Measurements from ENCODE around the gene PKN2. TPM values are rescaled to one million over a fixed set of nuclear protein-coding genes. Genes with fewer than 3 reads are reported as not detected.

Gene PKN2
- total RNA-seq, 2 donors from 2014 or later, result 64.6 to 71.1 TPM

DNA sequence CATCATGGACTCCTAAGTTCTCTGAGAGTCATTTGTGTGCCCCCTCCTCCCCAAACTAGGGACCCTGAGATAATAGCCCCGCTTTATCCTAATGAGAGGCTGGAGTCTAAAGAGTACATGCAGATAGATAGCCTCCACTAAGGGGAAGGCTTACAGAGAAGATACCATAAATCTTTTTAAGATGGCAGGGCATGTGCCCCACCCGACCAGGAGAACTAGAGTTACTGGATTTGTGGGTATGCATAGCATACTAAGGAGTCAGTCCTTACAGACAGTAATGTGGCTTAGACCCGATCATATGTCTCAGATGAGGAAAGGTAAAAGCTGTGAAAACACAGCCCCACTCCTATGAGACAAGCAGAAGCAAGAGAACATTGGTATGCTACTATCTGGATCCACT is 25.7 kb upstream of the PKN2 start:
- peaks cover 4% of the 10 kb centered on the region for H3K4me1 ChIP-seq (ENCODE audit: control insufficient read depth, insufficient read depth, low read length)
- H3K27me3 ChIP-seq (ENCODE audit: control insufficient read depth, insufficient read depth, low read length, poor library complexity, severe bottlenecking), result peaks cover 10% of the 10 kb centered on the region
- Mint-ChIP-seq H3K9me3 (no peaks in the 10 kb centered on the region), H3K4me1 (peaks cover 51% of the 10 kb centered on the region), H3K27me3 (ENCODE audit: insufficient read depth) (peaks cover 18% of the 10 kb centered on the region), H3K36me3 (ENCODE audit: low read depth) (no peaks in the 10 kb centered on the region), H3K27ac (no peak overlapping the region), H3K4me3 (no peak overlapping the region)
- TF ChIP-seq, protein P1, sequence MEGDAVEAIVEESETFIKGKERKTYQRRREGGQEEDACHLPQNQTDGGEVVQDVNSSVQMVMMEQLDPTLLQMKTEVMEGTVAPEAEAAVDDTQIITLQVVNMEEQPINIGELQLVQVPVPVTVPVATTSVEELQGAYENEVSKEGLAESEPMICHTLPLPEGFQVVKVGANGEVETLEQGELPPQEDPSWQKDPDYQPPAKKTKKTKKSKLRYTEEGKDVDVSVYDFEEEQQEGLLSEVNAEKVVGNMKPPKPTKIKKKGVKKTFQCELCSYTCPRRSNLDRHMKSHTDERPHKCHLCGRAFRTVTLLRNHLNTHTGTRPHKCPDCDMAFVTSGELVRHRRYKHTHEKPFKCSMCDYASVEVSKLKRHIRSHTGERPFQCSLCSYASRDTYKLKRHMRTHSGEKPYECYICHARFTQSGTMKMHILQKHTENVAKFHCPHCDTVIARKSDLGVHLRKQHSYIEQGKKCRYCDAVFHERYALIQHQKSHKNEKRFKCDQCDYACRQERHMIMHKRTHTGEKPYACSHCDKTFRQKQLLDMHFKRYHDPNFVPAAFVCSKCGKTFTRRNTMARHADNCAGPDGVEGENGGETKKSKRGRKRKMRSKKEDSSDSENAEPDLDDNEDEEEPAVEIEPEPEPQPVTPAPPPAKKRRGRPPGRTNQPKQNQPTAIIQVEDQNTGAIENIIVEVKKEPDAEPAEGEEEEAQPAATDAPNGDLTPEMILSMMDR (conservative IDR thresholded peaks at IDR 0.05), result no peak
- no peak overlapping the region for H3K4me3 ChIP-seq (ENCODE audit: low read length)
- no peak overlapping the region for H3K27ac ChIP-seq (ENCODE audit: low read depth, low read length)
- no peaks in the 10 kb centered on the region for H3K9me3 ChIP-seq (ENCODE audit: control insufficient read depth, low read length)
- no peak for DNase-seq
- no peaks in the 10 kb centered on the region for H3K36me3 ChIP-seq (ENCODE audit: control insufficient read depth, insufficient read depth, low read length)
- H3K9ac ChIP-seq (ENCODE audit: extremely low read depth, low read length, poor library complexity, severe bottlenecking), result no peak overlapping the region
- WGBS, 2 experiments (ENCODE audit: insufficient coverage in 1 of 2, insufficient read length in 1 of 2), result 89 to 100% methylated on average over 2 to 3 of the region's 3 CpGs

DNA sequence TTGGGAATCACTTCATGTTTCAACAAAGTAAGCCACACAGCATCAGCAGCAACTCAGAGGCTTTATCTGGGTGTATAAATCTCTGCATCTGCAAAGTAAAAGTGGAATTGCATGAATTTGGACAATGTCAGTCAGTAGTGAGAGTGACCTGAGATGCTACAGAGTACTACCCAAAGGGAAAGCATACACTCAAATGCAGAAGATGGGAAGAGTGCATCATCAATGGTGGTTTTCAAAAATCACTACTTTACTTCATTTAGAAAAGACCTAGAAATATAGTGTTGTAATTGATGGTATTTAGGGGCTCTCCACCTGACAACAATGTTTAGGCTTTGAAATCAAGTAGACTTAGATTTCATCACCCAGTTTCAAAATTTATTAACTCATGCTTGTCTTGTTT is 24.5 kb upstream of the PKN2 start:
- Histone ChIP-seq H3K27me3 (ENCODE audit: control insufficient read depth, insufficient read depth, low read length, poor library complexity, severe bottlenecking) (peaks cover 10% of the 10 kb centered on the region), H3K4me1 (ENCODE audit: control insufficient read depth, insufficient read depth, low read length) (peaks cover 4% of the 10 kb centered on the region), H3K4me3 (ENCODE audit: low read length) (no peak overlapping the region), H3K36me3 (ENCODE audit: control insufficient read depth, insufficient read depth, low read length) (no peaks in the 10 kb centered on the region), H3K27ac (ENCODE audit: low read depth, low read length) (no peak overlapping the region), H3K9ac (ENCODE audit: extremely low read depth, low read length, poor library complexity, severe bottlenecking) (no peak overlapping the region), H3K9me3 (ENCODE audit: control insufficient read depth, low read length) (peaks cover 1% of the 10 kb centered on the region)
- DNase-seq, result no peak
- peaks cover 51% of the 10 kb centered on the region for H3K4me1 Mint-ChIP-seq
- no peak overlapping the region for H3K27ac Mint-ChIP-seq
- TF ChIP-seq, protein P1 (conservative IDR thresholded peaks at IDR 0.05), result no peak
- no peaks in the 10 kb centered on the region for H3K36me3 Mint-ChIP-seq (ENCODE audit: low read depth)
- no peak overlapping the region for H3K4me3 Mint-ChIP-seq
- peaks cover 18% of the 10 kb centered on the region for H3K27me3 Mint-ChIP-seq (ENCODE audit: insufficient read depth)
- H3K9me3 Mint-ChIP-seq, result no peaks in the 10 kb centered on the region

DNA sequence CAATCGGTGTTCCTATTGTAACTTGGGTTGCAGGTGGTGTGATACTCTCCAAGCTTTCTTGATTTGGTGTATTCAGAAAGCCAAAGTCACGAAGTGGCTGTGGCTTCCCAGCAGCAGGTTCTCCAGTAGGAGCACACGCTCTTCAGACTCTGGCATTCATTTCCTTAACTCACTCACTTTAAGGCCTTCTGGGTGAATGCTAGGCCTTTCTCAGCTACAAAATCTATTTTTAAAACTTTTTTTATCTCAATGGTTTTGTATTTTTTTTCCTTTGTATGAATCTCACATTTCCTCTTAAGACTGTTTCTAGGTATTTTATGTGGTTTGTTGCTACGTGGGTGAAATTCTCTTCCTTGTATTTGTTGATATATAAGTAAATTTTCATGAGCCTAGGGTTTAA is 22.9 kb upstream of the PKN2 start:
- peaks cover 19% of the 10 kb centered on the region for H3K27me3 ChIP-seq (ENCODE audit: control insufficient read depth, insufficient read depth, low read length, poor library complexity, severe bottlenecking)
- TF ChIP-seq, protein P1 (conservative IDR thresholded peaks at IDR 0.05), result no peak
- H3K9me3 ChIP-seq (ENCODE audit: control insufficient read depth, low read length), result peaks cover 7% of the 10 kb centered on the region
- H3K4me1 Mint-ChIP-seq, result peaks cover 49% of the 10 kb centered on the region
- DNase-seq, result no peak
- H3K36me3 Mint-ChIP-seq (ENCODE audit: low read depth), result no peaks in the 10 kb centered on the region
- no peaks in the 10 kb centered on the region for H3K36me3 ChIP-seq (ENCODE audit: control insufficient read depth, insufficient read depth, low read length)
- peak overlapping the region; percentile 76 for H3K27ac Mint-ChIP-seq
- WGBS, 2 experiments (ENCODE audit: insufficient coverage in 1 of 2, insufficient read length in 1 of 2), result 80 to 81% methylated on average over 3 to 4 of the region's 4 CpGs
- H3K9ac ChIP-seq (ENCODE audit: extremely low read depth, low read length, poor library complexity, severe bottlenecking), result no peak overlapping the region
- H3K4me1 ChIP-seq (ENCODE audit: control insufficient read depth, insufficient read depth, low read length), result peaks cover 4% of the 10 kb centered on the region
- H3K4me3 ChIP-seq (ENCODE audit: low read length), result no peak overlapping the region
- H3K27ac ChIP-seq (ENCODE audit: low read depth, low read length), result no peak overlapping the region
- no peaks in the 10 kb centered on the region for H3K9me3 Mint-ChIP-seq
- peaks cover 21% of the 10 kb centered on the region for H3K27me3 Mint-ChIP-seq (ENCODE audit: insufficient read depth)
- no peak overlapping the region for H3K4me3 Mint-ChIP-seq
